Loucy (cell line): ENCODE results near the gene POC1B.

Experiments
- EZH2phosphoT487 ChIP-seq: fragments of 200-600 bp; IDR thresholded peaks from 2 replicates; pipeline ENCODE4 v1.6.1; 2018; ENCODE audit warnings: antibody characterized with exemption, mild to moderate bottlenecking, moderate library complexity, borderline replicate concordance
- TF ChIP-seq, protein P1 (sequence below): fragments of 200-600 bp; sonication (generic); conservative IDR thresholded peaks from 2 replicates; pipeline ENCODE4 v1.5.1; 2014; ENCODE audit warnings: mild to moderate bottlenecking, antibody characterized with exemption, low read length

DNA sequence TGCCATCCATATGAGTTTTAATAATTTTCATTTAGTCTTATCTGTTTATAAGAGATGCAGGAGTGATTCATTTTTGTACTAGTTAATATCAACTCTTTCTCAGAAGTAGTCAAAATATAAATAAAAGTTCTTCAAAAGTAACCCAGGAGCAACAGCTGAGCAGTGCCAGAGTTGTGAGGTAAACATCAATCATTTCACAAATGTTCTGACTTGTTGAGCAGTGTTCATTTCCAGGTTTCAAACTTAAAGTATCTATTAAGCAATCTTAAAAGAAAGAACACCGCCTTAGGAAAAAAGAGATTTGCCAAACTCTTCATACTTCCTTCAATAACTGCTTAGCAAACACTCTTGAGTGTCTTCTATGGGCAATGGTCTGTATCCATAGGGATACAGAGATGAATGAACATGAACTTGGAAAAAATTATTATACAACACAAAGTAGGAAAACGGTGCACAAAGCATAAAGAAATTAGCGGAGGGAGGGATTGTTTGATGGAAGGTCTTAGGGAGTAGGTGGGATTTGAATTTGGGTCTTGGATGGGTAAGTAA lies 41.9 kb upstream of the POC1B start:
- TF ChIP-seq, protein P1, sequence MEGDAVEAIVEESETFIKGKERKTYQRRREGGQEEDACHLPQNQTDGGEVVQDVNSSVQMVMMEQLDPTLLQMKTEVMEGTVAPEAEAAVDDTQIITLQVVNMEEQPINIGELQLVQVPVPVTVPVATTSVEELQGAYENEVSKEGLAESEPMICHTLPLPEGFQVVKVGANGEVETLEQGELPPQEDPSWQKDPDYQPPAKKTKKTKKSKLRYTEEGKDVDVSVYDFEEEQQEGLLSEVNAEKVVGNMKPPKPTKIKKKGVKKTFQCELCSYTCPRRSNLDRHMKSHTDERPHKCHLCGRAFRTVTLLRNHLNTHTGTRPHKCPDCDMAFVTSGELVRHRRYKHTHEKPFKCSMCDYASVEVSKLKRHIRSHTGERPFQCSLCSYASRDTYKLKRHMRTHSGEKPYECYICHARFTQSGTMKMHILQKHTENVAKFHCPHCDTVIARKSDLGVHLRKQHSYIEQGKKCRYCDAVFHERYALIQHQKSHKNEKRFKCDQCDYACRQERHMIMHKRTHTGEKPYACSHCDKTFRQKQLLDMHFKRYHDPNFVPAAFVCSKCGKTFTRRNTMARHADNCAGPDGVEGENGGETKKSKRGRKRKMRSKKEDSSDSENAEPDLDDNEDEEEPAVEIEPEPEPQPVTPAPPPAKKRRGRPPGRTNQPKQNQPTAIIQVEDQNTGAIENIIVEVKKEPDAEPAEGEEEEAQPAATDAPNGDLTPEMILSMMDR: no peak
- no peak for TF ChIP-seq EZH2phosphoT487
